GM21825 (cell line): ENCODE data around the gene MAPK8IP2.

Experiments used
- ATAC-seq: cut with Tn5 transposase; IDR thresholded peaks from one replicate; pipeline ENCODE4 v1.9.1; 2021; ENCODE audit warnings: mild to moderate bottlenecking, moderate library complexity; ENCODE audit not compliant: unreplicated experiment

MAPK8IP2 gene

DNA sequence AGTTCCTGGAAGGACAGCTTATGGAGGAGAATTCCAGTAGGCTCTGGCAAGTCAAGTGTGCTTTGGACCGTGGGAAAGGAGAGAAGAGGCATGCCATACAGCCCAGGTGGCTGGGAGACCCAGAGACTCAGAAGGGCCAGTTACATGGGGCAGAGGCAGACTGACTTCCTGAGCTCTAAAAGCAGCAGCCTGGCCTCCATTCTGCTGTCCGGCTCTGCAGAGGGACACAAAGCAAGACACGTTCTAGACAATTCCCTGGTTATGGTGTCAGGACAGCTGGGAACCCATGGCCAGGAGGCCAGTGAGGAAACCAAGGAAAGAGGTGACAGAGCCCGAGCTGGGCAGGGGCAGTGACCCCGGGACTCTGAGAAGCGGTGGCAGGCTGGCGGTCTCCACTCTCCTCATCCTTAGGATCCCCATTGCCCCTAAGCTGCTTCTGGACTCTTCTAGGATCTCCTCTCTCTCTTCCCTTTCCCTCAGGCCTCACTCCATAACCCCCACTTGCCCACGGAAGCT, 25.1 kb upstream of the MAPK8IP2 start:
- no peak for ATAC-seq

GRCh38 chr22:50576070-50576469, 24.5 kb upstream of the MAPK8IP2 start:
- ATAC-seq, result no peak

DNA sequence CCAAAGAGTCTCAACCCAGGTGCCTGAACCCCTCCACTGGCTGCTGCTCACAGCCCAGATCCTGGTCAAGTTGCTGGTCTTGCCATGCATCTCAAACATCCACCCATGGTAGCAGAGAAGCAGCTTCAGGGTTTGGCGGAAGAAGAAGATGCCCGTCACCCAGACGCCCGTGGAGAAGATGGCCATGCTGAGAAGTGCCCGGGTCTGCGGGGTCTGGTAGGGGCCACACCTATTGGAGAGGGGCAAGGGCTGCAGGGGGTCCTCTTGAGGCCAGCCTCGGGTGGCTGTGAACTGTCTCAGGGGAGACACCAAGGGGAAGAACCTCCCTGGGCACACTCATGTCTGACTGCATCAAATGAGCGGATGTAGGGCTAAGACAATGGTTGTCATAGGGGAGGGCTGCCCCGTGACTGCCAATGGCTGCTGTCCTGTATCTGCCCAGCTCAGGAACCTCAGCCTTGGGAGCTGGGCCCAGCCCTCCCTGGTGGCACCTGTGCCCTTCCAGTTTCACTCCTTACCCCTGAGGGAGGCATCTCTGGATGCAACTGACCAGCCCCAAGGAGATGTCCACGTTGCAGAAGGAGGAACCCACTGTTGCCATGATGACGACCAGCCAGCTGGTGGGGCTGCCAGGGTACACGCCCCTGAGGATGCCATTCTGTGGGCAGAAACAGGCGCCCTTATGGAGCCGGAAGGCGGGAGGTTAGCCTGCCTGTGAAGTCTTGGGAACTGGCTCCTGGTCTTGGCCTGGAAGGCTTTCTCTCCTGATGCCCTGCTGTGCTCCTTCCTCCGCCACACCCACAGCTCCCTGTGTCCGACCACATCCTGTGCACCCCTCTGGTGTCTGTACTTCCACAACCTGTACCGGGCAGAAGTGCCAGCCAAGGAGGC, 23.5 kb upstream of the MAPK8IP2 start:
- no peak for ATAC-seq

- no peak for ATAC-seq
Observed at GRCh38 chr22:50577697-50577986, 23.0 kb upstream of the MAPK8IP2 start.

DNA sequence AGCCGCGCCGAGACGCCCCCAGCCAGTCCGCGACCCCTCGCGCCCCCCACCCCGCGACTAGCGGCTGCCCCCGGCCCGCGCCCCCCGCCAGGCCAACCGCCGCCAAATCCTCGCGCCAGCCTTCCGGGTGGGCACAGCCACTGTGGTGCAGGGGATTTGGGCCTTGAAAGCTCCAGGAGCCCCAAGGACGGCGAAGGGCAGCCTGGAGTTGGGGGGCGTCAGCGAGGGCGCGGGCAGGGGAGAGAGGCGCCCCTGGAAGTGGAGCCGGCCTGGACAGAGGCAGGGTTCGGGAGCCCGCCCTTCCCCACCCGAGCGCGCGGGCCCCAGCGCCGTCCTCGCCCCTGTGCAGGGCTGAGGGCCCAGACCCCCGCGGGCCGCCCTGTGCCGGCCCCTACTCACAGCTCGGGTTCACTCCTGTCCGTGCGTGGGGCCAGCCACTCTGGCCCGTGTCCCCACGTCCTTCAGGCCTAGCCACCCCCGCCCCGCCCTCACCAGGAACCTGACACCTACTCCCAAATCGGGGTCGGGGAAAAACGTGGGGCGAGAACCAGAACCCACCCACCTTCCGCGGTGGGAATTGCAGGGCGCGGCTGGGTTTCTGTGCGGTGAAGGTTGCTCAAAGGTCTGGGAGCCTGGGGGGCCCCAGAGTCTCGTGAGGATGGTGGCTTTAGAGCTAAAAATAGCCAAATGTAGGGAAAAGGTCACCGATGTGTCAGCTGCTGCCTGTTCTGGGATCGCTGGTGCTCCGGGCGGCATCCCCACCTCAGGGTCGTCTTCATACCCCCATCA, 22.4 kb upstream of the MAPK8IP2 start, which contains the start of gene CPT1B:
Gene CPT1B, minus strand, starts transcription at position 441 of the 789 bp plus-strand sequence. CDS start 512 bp downstream, outside the sequence.
- no peak for ATAC-seq

GRCh38 chr22:50578776-50579310, 21.8 kb upstream of the MAPK8IP2 start:
- no peak for ATAC-seq

DNA sequence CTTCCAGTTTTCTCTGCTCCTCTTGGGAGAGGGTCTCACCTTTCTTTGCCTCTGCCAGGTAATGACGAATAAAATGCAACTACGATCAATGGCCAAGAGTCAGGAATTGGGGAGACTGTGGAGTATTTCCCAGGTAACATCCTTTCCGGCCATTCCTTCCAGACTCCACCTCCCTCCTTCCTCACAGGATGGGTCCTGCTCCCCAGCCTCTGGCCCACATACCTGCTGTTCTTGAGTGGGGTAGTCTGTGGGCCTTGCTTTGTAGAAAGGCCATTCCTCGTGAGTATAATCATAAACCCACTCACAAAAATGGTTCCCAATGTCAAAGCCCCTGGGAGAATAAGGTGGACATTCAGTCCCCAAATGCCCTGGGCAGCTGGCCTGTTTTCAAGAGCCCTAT, 20.8 kb upstream of the MAPK8IP2 start:
- no peak for ATAC-seq

DNA sequence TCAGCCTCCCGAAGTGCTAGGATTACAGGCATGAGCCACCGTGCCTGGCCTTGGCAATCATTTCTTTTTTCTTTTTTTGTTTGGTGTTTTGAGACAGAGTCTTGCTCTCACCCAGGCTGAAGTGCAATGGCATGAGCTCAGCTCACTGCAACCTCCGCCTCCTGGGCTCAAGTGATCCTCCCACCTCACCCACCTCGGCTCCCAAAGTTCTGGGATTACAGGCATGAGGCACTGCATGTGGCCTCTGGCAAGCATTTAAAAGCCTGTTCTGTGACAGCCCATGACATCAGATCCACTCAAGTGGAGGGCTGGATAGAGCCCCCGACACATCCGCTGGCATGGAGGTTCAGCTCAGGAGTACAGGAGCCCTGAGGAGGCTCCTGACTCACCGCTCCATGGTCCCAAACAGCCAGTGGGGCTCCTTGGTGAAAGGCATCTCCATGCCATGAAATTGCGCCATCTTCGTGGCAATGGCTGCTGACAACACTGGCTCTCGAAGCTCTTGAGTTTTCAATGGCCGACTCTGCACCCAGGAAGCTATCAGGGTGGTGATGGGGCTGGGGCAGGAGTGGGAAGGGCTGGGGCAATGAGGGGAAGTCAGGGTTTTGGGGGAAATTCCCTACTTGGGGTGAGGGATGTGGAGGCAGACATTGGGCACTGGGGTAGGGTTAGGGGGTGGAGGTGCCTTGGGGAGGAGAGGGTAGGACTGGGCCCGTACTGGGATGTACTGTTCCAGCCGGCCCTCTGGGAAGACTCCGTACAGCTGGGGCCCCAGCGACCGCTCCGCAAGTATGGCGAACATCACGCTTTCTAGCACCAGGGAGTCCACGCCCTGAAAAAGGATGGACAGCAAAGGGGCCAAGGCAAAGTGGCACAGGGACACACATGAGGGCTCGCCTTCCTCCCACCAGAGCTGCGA, 19.3 kb upstream of the MAPK8IP2 start:
- no peak for ATAC-seq

DNA sequence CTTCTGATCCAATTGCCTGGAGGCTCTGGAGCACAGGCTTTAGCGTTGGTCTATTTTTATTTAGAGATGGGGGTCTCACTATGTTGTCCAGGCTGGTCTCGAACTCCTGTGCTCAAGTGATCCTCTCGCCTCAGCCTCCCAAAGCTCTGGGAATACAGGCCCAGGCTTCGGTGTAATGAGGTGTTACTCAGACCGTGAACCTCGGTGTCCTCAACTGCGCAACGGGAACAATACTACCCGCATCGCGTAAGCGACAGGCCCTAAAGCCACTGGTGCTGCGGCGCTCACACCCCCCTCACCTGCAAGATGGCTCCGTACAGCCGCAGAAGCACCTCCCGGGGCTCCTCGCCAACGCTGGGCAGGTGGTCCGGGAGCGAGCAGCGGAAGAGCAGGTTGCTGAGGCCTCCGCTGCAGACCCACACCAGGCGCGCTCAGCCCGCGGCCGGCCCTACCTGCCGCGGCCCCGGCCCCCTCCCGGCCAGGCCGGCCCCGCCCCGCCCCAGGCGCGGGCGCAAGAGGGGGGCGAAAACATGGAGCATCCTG, 18.6 kb upstream of the MAPK8IP2 start:
- no peak for ATAC-seq

GRCh38 chr22:50582493-50583293, 17.9 kb upstream of the MAPK8IP2 start, which contains the start of gene CHKB:
CHKB (minus strand) TSS chr22:50582849; CDS start chr22:50582781, 68 bp downstream.
- peak; percentile 85 for ATAC-seq

DNA sequence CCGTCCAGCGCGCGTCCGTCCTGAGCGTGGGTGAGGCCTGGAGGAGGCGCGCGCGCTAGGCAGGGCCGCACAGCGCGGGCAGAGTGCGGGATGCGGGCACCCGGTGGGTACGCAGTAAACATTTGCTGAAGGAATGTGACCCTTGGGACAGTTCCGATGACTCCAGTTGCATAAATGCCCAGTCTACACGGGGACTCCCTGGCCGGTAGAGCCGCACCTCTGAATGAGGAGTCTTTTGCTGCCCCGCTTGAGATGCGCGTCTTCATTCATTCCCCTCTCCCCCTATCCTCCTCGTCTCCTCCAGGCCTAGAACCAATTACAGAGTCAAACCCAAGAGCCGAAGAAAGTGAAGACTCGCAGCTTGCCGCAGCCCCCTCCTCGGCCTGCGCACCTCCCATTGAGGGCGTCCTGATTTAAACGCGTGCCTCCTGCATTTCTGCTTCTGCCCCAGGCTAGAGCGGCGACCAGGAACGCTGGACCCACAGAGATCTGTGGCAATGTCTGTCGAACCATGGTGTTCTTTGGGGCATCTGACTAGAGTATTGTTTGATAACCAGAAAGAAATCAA, 17.2 kb upstream of the MAPK8IP2 start:
- ATAC-seq, result peak; percentile 25

DNA sequence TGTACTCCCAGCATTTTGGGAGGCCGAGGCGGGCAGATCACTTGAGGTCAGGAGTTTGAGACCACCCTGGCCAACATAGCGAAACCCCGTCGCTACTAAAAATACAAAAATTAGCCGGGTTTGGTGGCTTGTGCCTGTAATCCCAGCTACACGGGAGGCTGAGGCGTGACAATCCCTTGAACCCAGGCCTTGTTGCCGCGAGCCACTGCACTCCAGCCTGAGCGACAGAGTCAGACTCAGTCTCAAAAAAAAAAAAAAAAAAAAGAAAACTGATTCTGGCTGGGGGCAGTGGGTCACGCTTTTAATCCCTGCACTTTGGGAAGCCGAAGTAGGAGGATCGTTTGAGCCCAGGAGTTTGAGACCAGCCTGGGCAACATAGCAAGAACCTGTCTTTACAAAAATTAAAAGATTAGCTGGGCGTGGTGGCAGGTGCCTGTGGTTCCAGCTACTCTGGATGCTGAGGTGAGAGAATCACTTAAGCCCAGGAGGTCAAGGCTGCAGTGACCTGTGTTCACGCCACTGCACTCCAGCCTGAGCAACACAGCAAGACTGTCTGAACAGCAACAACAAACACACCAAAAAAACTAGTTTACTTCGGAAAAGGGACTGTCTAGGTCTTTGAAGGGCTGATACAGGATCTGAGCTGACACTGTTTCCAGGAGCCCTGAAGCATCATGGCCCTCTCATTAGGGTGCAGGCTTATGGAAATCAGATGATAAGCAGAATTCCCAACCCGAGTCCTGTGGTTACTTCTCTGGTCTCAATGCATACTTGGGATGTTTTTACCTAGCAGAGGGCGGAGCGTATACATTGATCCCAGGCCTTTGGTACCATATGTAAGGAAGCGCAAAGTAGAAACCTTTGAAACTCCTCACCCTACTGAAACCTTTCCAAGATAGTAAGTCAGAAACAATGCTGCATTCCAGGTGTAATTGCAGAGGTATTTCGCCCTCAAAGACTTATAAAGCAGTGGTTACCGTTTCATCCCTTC, 16.2 kb upstream of the MAPK8IP2 start:
- ATAC-seq, result no peak

- ATAC-seq, result no peak
Observed at GRCh38 chr22:50585238-50585637, 15.4 kb upstream of the MAPK8IP2 start.

DNA sequence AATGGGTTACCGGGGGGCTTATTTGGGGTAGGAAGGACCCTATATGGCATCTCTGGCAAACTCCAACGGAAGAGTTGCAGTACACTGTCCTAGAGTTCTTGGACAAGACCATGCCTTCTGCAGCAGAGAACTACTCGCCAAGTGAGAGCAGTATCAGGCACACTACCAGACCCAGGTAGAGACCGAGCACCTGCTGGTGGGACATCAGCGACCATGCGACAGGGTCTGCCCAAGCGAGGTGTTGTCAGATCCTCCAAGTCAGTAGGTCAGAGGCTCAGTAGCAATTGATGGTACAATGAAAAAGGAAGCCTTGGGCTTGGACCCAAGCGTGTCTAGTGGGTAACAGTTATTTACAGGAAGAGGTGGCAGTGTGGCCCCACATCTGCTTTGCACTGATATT, 14.8 kb upstream of the MAPK8IP2 start:
- no peak for ATAC-seq

DNA sequence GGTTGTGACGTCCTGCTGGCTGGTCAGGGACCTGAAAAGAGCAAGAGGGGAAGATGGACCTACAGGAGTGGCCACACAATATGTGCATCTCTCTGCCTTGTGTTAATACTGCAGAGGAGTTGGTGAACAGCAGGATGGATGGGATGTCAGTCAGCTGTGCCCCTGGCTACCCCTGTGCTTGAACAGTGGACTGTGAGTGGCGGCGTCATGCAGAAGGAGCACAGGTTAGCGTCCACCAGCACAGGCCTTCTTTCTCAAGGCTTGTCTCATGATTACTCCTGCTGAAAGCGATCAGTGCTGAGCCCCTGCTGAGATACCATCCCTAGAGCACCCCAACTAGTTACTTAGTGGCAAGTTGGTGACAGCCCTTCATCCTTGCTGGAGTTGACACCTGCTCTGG, 14.2 kb upstream of the MAPK8IP2 start:
- ATAC-seq, result no peak

DNA sequence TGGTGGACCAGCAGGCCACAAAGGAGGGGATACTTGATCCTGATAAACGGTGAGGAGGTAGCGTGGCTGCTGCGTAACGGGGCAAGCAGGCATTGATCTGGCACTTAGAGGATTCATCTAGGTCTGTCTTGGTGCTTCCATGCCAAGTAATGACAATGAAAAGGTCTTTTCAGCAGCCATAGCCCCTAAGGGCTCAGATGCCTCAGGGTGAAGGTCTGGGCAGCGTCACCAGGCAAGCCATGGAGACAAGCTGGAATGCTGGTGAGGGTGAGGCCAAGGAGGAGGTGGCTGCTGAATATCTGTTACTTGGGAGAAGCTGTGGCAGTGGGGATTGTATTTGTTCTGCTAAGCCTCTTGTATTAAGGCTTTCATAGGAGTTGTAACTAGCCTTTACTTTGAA, 13.2 kb upstream of the MAPK8IP2 start:
- no peak for ATAC-seq

GRCh38 chr22:50595189-50595588, 5.4 kb upstream of the MAPK8IP2 start:
- no peak for ATAC-seq

- no peak for ATAC-seq
Observed at GRCh38 chr22:50597097-50597496, 3.5 kb upstream of the MAPK8IP2 start.
